IMR-90 (cell line): ENCODE data around the gene FAM162A. TPM values are rescaled to one million over a fixed set of nuclear protein-coding genes. Genes with fewer than 3 reads are reported as not detected.

Experiments used
- ATAC-seq: fragments of 200-7000 bp; cut with Tn5 transposase; 2 replicates; pipeline ENCODE4 v1.9.1; 2020; ENCODE audit warnings: low read depth, mild to moderate bottlenecking, moderate library complexity
- BruUV-seq: library from RNA; stranded (reverse); fragments of 400-500 nt; replicated peaks from 2 replicates; lab custom pipeline; 2021; lab: Mats Ljungman, UMichigan
- CTCF ChIA-PET: fragments of 300-600 bp; formaldehyde crosslinking; extraction: SDS; loops from one replicate; lab custom pipeline; 2021; ENCODE audit warnings: antibody characterized with exemption; lab: Yijun Ruan, JAX
- POLR2A ChIA-PET: fragments of 300-600 bp; sonication (Branson Sonifier 250); formaldehyde crosslinking; loops from one replicate; lab custom pipeline; 2022; ENCODE audit warnings: antibody characterized with exemption; ENCODE audit not compliant: unreplicated experiment; lab: Charles Lee
- DNase-seq: peaks from one replicate; pipeline ENCODE4 v3.0.0; 2013
- H2AFZ ChIP-seq: replicated peaks from 2 replicates; pipeline ENCODE3; 2013; ENCODE audit warnings: low read length, mild to moderate bottlenecking; ENCODE audit not compliant: poor library complexity
- H2AK5ac ChIP-seq: 2 replicates; pipeline ENCODE4 v1.6.1; 2013; ENCODE audit warnings: low read depth, low read length, inconsistent platforms
- H2AK9ac ChIP-seq: replicated peaks from 2 replicates; pipeline ENCODE3; 2013; ENCODE audit warnings: mild to moderate bottlenecking, low read depth, low read length, moderate library complexity; ENCODE audit not compliant: poor library complexity
- H2BK120ac ChIP-seq: 2 replicates; pipeline ENCODE4 v1.6.1; 2013; ENCODE audit warnings: low read depth, low read length, inconsistent platforms
- H2BK15ac ChIP-seq: 3 replicates; pipeline ENCODE4 v1.6.1; 2013; ENCODE audit warnings: low read depth, low read length, inconsistent platforms
- H2BK20ac ChIP-seq: 2 replicates; pipeline ENCODE4 v1.6.1; 2013; ENCODE audit warnings: low read depth, mild to moderate bottlenecking, inconsistent platforms, low read length, moderate library complexity
- H2BK5ac ChIP-seq: 2 replicates; pipeline ENCODE4 v1.6.1; 2013; ENCODE audit warnings: mild to moderate bottlenecking, low read depth, low read length, inconsistent platforms; ENCODE audit not compliant: poor library complexity, severe bottlenecking
- H3K14ac ChIP-seq: replicated peaks from 2 replicates; pipeline ENCODE4 v1.6.1; 2013; ENCODE audit warnings: low read depth, low read length, inconsistent platforms
- H3K18ac ChIP-seq: 2 replicates; pipeline ENCODE4 v1.6.1; 2013; ENCODE audit warnings: low read depth, low read length, control low read depth
- H3K23ac ChIP-seq: 2 replicates; pipeline ENCODE4 v1.6.1; 2013; ENCODE audit warnings: low read depth, low read length, inconsistent platforms
- H3K27ac ChIP-seq: 2 replicates; pipeline ENCODE4 v1.5.1; 2013; ENCODE audit warnings: mild to moderate bottlenecking, control low read depth, low read length; ENCODE audit not compliant: insufficient read depth
- H3K27me3 ChIP-seq: 2 replicates; pipeline ENCODE4 v1.6.1; 2013; ENCODE audit warnings: low read length; ENCODE audit not compliant: control insufficient read depth, insufficient read depth
- H3K36me3 ChIP-seq: 2 replicates; pipeline ENCODE4 v1.6.1; 2013; ENCODE audit warnings: low read length, mixed read lengths; ENCODE audit not compliant: control insufficient read depth, insufficient read depth
- H3K4ac ChIP-seq: 2 replicates; pipeline ENCODE4 v1.6.1; 2013; ENCODE audit warnings: low read depth, low read length, inconsistent platforms
- H3K4me1 ChIP-seq: 2 replicates; pipeline ENCODE4 v1.6.1; 2013; ENCODE audit warnings: low read length, mixed read lengths; ENCODE audit not compliant: control insufficient read depth, insufficient read depth
- H3K4me2 ChIP-seq: 2 replicates; pipeline ENCODE4 v1.6.1; 2013; ENCODE audit warnings: low read depth, mild to moderate bottlenecking, control low read depth, low read length, moderate library complexity
- H3K4me3 ChIP-seq: 2 replicates; pipeline ENCODE4 v1.5.1; 2013; ENCODE audit warnings: low read depth, mild to moderate bottlenecking, control low read depth, low read length, moderate library complexity; ENCODE audit not compliant: insufficient read depth
- H3K56ac ChIP-seq: 2 replicates; pipeline ENCODE4 v1.6.1; 2013; ENCODE audit warnings: low read length, inconsistent platforms; ENCODE audit not compliant: insufficient read depth; ENCODE audit errors: extremely low read depth
- H3K79me1 ChIP-seq, 2 experiments: 2 replicates each; pipeline ENCODE4 v1.6.1; 2013; ENCODE audit warnings: low read length in 2 of 2, inconsistent platforms in 1 of 2, low read depth in 1 of 2
- H3K9ac ChIP-seq: 2 replicates; pipeline ENCODE4 v1.6.1; 2013; ENCODE audit warnings: low read depth, low read length, control low read depth
- H3K9me1 ChIP-seq: 2 replicates; pipeline ENCODE4 v1.6.1; 2013; ENCODE audit warnings: low read length, inconsistent platforms; ENCODE audit not compliant: insufficient read depth
- H3K9me3 ChIP-seq: 2 replicates; pipeline ENCODE4 v1.6.1; 2013; ENCODE audit warnings: low read length; ENCODE audit not compliant: control insufficient read depth, insufficient read depth
- H4K20me1 ChIP-seq: 2 replicates; pipeline ENCODE4 v1.6.1; 2013; ENCODE audit warnings: low read length, inconsistent platforms; ENCODE audit not compliant: insufficient read depth
- H4K5ac ChIP-seq: 2 replicates; pipeline ENCODE4 v1.6.1; 2013; ENCODE audit warnings: mild to moderate bottlenecking, low read depth, low read length, control low read depth
- H4K8ac ChIP-seq, 2 experiments: 2 replicates each; pipeline ENCODE4 v1.6.1; 2013; ENCODE audit warnings: low read depth in 2 of 2, low read length in 2 of 2, control low read depth in 1 of 2, inconsistent platforms in 1 of 2
- H4K91ac ChIP-seq: 2 replicates; pipeline ENCODE4 v1.6.1; 2013; ENCODE audit warnings: low read depth, low read length, inconsistent platforms; ENCODE audit not compliant: insufficient read depth
- NFE2L2 ChIP-seq: fragments of 150-350 bp; IDR thresholded peaks from 2 replicates; pipeline ENCODE4 v1.6.1; 2016; ENCODE audit warnings: low read depth, mild to moderate bottlenecking, low read length
- WGBS, 2 experiments: methylation state at CpG; one replicate each; pipeline versions ENCODE4 v1.1.5 to v1.1.7; 2013; ENCODE audit warnings: missing lambda C conversion rate in 2 of 2; ENCODE audit not compliant: insufficient read length in 1 of 2; ENCODE audit errors: extremely low coverage in 2 of 2; 5-methylcytosine and 5-hydroxymethylcytosine counted together
- dilution Hi-C: fragments of 300-500 bp; cut with HindIII; formaldehyde crosslinking; loops from one replicate; pipeline ENCODE4 v1.14.3; 2018; ENCODE audit warnings: low sequenced_read_pairs; ENCODE audit not compliant: unreplicated experiment
- in situ Hi-C: fragments of 300-500 bp; cut with MboI; formaldehyde crosslinking; loops from 3 replicates; pipeline ENCODE4 v1.14.3; 2019; ENCODE audit warnings: low sequenced_read_pairs, inconsistent platforms, mixed read lengths
- intact Hi-C: fragments of 100-400 bp; cut with micrococcal nuclease; formaldehyde crosslinking; loops from 2 replicates; pipeline ENCODE4 v1.10.0; 2022
- polyA plus RNA-seq, 3 experiments: library from polyadenylated mRNA; depleted of rRNA; stranded (reverse); fragments of >200 nt; gene quantifications; 2 replicates each; pipeline ENCODE4 v1.2.3, GENCODE V29; 2012; ENCODE audit warnings: low replicate concordance in 1 of 3
- total RNA-seq: library from RNA; depleted of rRNA; stranded (reverse); fragments of >200 nt; gene quantifications from 2 replicates; pipeline ENCODE4 v1.2.3, GENCODE V29; 2012
- TF ChIP-seq, protein P1 (sequence below): fragments of 150-350 bp; IDR thresholded peaks from 2 replicates; pipeline ENCODE4 v1.6.1; 2016; ENCODE audit warnings: low read depth, mild to moderate bottlenecking, low read length, moderate library complexity, borderline replicate concordance

Gene FAM162A
- total and polyA plus RNA-seq, 2 of the 4 experiments (the other 2 are of a cell fraction), result 33.9 to 66.8 TPM

DNA sequence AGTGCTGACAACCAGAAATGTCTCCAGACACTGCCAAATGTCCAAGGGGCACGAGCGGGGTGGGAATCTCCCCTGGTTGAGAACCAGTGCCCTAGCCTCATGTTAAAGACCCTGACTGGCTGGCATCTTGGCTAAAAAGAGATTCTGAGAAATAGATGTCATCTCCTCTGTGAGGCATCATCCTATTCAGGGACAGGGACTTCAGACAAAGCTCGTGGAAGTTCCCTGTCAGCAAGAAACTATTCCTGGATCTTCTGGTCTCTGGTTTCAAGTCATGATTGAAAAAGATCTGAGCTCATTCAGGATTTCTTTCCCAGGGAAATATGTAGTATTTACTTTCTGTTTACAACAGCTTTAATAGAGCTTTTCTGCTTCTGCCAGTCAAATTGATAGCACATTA, 21.0 kb downstream of the FAM162A start:
- H2BK120ac ChIP-seq, result no peak overlapping the region
- ATAC-seq, result no peak
- intact Hi-C loops (no loop called here), in situ Hi-C loops (no loop called here), dilution Hi-C loops (no loop called here)
- no peak overlapping the region for H3K14ac ChIP-seq
- no peaks in the 10 kb centered on the region for H3K4me1 ChIP-seq
- H2BK5ac ChIP-seq, result no peak overlapping the region
- no peak overlapping the region for H3K56ac ChIP-seq
- no peak overlapping the region for H3K4ac ChIP-seq
- no peak for TF ChIP-seq NFE2L2
- TF ChIP-seq, protein P1, sequence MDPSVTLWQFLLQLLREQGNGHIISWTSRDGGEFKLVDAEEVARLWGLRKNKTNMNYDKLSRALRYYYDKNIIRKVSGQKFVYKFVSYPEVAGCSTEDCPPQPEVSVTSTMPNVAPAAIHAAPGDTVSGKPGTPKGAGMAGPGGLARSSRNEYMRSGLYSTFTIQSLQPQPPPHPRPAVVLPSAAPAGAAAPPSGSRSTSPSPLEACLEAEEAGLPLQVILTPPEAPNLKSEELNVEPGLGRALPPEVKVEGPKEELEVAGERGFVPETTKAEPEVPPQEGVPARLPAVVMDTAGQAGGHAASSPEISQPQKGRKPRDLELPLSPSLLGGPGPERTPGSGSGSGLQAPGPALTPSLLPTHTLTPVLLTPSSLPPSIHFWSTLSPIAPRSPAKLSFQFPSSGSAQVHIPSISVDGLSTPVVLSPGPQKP, result no peak
- WGBS, 2 experiments, result 100% methylated on average over 2 of the region's 3 CpGs; no CpG with 5 or more reads in 1 of the 2 experiments
- ChIA-PET POLR2A (no interaction called here), CTCF (no interaction called here)
- no peak overlapping the region for H4K5ac ChIP-seq
- no peak overlapping the region for H3K9ac ChIP-seq
- H3K27ac ChIP-seq, result no peak overlapping the region
- no peaks in the 10 kb centered on the region for H4K20me1 ChIP-seq
- no peak overlapping the region for H3K4me3 ChIP-seq
- H2AFZ ChIP-seq, result no peak overlapping the region
- H2AK9ac ChIP-seq, result no peak overlapping the region
- no TSS peak for BruUV-seq
- no peak overlapping the region for H4K8ac ChIP-seq
- no peaks in the 10 kb centered on the region for H3K9me3 ChIP-seq
- no peak overlapping the region for H2AK5ac ChIP-seq
- no peaks in the 10 kb centered on the region for H3K27me3 ChIP-seq
- H2BK20ac ChIP-seq, result no peak overlapping the region
- H3K9me1 ChIP-seq, result no peaks in the 10 kb centered on the region
- H3K4me2 ChIP-seq, result no peak overlapping the region
- H4K91ac ChIP-seq, result no peak overlapping the region
- no peak for DNase-seq
- H3K23ac ChIP-seq, result no peak overlapping the region
- peaks cover 3% of the 10 kb centered on the region in 2 experiments; a peak in 3 of 4 replicates for H3K79me1 ChIP-seq
- no peak overlapping the region for H3K18ac ChIP-seq
- H2BK15ac ChIP-seq, result no peak overlapping the region
- H3K36me3 ChIP-seq, result peaks cover 15% of the 10 kb centered on the region
